H7 (cell line): ENCODE measurements around the gene METTL27. TPM values are rescaled to one million over a fixed set of nuclear protein-coding genes. Genes with fewer than 3 reads are reported as not detected.
"Not testable (repeated sequence)": the region's sequence is repeated elsewhere in the genome, so short reads cannot be mapped to it uniquely, and the experiment has no call there.

Experiments
- DNase-seq: peaks from one replicate; pipeline ENCODE4 v3.0.0; 2012
- H3K27me3 ChIP-seq: 2 replicates; pipeline ENCODE4 v1.6.0; 2011; ENCODE audit warnings: mild to moderate bottlenecking, low read length; ENCODE audit not compliant: control insufficient read depth, insufficient read depth
- H3K36me3 ChIP-seq: replicated peaks from 2 replicates; pipeline ENCODE4 v1.5.1; 2011; ENCODE audit warnings: low read length; ENCODE audit not compliant: control insufficient read depth, insufficient read depth
- H3K4me3 ChIP-seq: 2 replicates; pipeline ENCODE4 v1.5.1; 2011; ENCODE audit warnings: low read depth, mild to moderate bottlenecking, control low read depth, low read length, moderate library complexity; ENCODE audit not compliant: insufficient read depth
- total RNA-seq: library from RNA; depleted of rRNA; stranded (reverse); fragments of >200 nt; shearing (Covaris generic); gene quantifications from 2 replicates; pipeline ENCODE4 v1.2.3, GENCODE V29; 2014; rRNA removed

METTL27 gene, protein sequence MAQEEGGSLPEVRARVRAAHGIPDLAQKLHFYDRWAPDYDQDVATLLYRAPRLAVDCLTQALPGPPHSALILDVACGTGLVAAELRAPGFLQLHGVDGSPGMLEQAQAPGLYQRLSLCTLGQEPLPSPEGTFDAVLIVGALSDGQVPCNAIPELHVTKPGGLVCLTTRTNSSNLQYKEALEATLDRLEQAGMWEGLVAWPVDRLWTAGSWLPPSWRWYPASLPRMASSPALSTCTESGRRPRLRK
- total RNA-seq: 1.9 and 7.4 TPM in 2 replicates

DNA sequence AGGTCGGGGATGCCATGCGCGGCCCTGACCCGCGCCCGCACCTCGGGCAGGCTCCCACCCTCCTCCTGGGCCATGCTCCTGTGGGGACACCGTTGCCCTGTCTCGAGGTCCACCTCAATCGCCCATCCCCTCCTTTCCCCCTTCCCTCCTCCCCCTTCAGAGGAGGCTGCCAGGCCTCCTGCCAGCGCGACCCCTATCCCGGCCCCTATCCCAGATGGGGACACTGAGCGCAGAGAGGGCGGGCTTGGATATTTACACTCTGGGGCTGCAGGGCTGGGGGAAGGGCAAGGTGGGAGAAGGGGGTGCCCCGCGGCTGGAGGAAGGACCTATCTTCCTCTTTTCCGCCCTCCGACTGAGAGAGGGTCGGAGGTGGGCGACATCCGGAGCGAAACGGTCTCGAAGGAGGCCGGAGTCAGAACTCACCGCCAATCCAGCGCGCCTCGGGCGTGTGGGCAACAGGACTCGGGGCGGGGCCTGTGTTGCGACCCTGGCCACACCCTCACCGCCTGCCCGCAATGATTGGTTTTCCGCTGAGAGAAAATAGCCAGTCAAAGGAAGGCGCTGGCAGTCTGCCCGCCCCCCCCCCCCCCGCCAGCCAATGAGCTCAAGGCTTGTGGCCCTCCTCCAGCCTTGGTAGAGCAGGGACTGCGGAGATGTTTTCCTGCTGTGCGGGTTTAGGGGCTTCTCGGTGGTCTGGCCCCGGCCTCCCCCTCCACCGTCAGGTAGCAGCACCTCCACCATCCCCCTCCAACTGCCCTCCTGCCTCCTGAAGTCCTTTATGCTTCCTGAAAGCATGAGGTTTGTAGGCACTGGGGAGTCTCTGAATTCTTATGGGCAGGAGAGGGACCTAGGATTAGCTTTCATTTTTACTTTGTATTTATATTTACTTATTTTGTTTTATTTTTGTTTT, at the start of gene METTL27:
Gene METTL27 (minus strand): TSS at position 450 of the 910 bp plus-strand sequence. CDS start 376 bp downstream, at position 74.
- Histone ChIP-seq H3K4me3 (peak within 1 kb of the TSS; percentile 60), H3K36me3 (no peaks in the 10 kb centered on the region; the same call in 1 of the 2 replicates), H3K27me3 (no peaks in the 10 kb centered on the region)
- DNase-seq: peak; percentile 98

DNA sequence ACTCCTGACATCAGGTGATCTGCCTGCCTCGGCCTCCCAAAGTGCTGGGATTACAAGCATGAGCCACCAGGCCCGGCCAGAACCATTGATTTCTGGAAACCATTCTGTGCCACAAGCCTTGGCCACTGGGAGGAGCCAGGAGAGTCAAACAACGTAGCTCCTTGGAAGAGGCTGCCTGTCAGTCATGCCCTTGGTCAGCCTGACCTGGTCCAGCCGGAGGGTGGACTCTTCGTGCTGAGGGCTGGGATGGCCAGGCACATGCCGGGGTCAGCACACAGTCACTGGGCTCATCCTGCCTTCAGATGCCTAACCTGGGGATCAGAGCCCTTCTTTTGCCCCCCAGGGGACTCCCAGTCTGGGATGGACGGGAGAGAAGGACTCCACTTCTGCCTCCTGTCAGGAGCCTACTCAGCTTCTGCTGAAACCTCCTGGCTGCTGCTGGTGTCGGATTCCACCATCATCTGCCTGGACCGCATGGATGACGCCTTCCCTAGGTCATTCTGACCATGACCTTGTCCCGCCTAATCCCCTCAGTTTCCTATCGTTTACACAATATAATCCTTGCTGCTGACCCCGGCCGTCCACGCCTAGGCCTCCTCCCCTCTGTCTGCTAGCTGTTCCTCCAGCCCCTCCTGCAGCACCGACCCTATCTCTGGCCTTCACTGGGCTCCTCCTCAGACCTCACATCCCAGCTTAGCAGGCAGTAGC, 49.0 kb upstream of the METTL27 start:
- Histone ChIP-seq H3K27me3 (no peaks in the 10 kb centered on the region), H3K36me3 (no peaks in the 10 kb centered on the region), H3K4me3 (no peak overlapping the region)
- peak; percentile 70 for DNase-seq

DNA sequence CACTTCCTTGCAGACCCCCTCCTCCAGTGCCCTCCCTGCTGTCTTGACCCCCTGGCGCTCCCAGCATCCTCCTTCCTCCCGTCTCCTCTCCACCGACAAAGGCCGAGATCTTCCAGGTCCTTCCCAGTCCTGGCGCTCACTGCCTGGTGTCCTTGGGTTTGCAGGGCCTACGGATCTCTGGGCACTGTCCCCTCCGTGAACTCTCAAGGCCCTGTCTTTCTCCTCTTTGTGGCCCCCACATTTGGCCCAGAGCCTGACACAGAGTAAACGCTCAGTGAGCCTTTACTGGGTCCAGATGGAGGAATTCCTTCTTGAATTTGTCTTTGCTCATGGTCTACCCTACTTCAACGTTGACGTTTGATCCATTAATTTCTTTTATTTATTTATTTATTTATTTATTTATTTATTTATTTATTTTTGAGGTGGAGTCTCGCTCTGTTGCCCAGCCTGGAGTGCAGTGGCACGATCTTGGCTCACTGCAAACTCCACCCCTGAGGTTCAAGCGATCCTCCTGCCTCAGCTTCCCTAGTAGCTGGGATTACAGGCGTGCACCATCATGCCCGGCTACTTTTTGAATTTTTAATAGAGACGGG, 48.3 kb upstream of the METTL27 start:
- DNase-seq: peak; percentile 33
- Histone ChIP-seq H3K4me3 (no peak overlapping the region), H3K27me3 (no peaks in the 10 kb centered on the region), H3K36me3 (no peaks in the 10 kb centered on the region)

DNA sequence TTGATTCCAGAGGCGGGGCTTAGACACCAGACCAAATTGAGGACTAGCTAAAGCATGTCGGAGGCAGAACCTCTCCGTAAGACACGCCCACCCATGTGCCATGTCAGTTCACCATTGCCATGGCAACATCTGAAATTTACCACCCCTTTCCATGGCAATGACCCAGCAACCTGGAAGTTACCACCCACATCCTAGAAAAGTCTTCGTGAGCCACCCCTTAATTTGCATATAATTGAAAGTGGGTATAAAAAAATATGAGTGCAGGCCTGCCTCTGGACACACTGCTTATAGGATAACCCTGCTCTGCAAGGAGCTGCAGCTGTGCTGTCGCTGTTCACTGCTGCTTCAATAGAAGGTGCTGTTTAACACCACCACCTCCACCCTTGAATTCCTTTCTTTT, 46.6 kb upstream of the METTL27 start:
- DNase-seq: peak; percentile 71
- H3K4me3 ChIP-seq: no peak overlapping the region
- H3K36me3 ChIP-seq: no peaks in the 10 kb centered on the region
- H3K27me3 ChIP-seq: no peaks in the 10 kb centered on the region

DNA sequence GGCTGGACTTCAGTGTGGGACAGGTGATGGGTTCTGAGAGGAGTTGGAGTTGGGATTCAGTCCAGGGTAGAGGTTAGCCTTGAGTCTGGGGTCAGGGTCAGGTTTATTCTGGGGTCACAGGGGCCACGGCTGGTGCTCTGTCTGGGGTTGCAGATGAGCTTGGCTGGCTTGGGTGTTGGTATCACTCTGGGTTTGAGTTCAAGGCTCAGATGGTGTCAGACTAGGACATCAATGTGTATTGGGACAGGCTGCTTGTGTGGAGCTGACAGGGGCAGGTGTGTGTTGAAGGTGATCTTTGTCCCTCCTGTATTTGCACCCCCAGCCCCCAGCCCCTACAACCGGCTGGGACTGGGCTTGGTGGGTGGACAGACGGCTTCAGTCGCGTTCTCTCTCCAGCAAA, 45.4 kb upstream of the METTL27 start:
- H3K27me3 ChIP-seq: no peaks in the 10 kb centered on the region
- no peak overlapping the region for H3K4me3 ChIP-seq
- DNase-seq: peak; percentile 32
- H3K36me3 ChIP-seq: no peaks in the 10 kb centered on the region

DNA sequence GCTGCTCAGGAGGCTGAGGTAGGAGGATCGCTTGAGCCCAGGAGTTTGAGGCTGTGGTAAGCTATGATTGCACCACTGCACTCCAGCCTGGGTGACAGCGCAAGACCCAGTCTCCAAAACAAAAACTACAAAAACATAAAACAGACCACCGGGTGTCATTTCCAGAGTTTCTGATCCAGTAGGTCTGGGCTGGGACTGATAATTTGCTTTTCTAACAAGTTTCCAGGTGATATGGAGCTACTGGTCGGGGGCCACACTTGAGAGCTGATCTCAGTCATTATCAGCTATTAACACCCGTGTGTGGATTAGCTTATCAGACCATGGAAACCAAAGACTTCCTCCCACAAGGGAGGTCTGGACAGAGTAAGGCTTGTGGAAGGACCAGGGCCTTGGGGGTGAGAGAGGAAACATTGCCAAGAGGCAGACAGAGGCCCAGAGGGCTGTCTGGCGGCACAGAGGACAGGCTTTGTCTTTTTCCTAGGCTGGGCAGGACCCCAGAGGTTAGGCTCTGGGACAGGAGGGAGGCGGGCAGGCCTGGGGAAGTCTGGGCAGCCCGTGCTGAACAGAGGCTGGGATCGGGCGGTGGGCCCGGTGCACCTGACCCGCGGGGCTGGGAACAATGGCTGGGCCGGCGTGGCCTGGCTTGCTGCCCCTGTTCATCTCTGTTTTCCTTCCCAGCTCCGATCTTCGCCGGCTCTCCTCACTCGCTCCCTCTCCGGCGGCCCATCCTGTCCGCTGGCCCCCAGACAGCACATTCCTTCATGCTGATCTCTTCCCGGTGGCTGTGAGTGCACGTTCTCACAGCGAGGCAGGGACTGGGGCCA, 43.9 kb upstream of the METTL27 start:
- peak; percentile 77 for DNase-seq
- H3K36me3 ChIP-seq: no peaks in the 10 kb centered on the region
- no peaks in the 10 kb centered on the region for H3K27me3 ChIP-seq
- H3K4me3 ChIP-seq: no peak overlapping the region

DNA sequence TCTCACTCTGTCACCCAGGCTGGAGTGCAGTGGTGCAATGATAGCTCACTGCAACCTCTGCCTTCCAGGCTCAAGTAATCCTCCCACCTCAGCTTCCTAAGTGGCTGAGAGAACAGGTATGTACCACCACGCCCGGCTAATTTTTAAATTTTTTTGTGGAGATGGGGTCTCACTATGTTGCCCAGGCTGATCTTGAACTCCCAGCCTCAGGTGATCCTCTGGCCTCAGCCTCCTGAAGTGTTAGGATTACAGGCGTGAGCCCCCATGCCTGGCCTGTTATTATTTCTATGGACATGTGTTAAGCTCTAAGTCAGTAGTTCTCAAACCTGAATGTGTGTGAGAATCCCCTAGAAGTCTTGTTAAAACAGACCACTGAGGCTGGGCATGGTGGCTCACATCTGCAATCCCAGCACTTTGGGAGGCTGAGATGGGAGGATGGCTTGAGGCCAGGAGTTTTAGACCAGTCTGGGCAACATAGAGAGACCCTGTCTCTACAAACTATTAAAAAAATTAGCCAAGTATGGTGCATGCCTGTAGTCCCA, 43.2 kb upstream of the METTL27 start:
- no peaks in the 10 kb centered on the region for H3K36me3 ChIP-seq
- H3K27me3 ChIP-seq: no peaks in the 10 kb centered on the region
- DNase-seq: no peak
- H3K4me3 ChIP-seq: no peak overlapping the region

DNA sequence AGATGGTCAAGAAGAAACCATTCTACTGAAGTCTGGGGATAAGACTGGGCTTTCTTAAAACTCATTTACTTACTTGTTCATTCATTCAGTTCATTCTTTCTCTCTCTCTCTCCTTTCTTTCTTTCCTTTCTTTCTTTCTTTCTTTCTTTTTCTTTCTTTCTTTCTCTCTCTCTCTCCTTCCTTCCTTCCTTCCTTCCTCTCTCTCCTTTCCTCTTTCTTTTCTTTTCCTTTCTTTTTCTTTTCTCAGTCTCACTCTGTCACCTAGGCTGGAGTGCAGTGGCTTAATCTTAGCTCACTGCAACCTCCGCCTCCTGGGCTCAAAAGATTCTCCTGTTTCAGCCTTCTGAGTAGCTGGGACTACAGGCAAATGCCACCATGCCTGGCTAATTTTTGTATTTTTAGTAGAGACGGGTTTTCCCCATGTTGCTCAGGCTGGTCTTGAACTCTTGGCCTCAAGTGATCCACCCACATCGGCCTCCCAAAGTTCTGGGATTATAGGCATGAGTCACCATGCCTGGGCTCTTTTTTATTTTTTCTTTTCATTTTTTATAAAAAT, 42.6 kb upstream of the METTL27 start:
- DNase-seq, H3K27me3 ChIP-seq: not testable (repeated sequence)

DNA sequence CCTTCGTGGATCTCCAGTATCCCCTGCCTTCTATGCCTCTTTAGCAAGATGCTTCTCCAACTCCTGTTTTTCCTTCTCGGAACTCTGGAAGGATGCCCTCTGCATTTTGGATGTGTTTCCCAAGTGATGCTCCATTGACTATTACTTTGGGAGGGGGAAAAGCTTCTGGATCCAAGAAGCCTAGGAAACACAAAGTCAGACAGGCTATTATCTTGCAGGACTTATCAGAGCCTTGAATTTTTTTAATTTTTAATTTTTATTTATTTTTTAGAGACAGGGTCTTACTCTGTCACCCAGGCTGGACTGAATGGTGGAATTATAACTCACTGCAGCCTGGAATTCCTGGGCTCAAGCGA, 39.7 kb upstream of the METTL27 start:
- Histone ChIP-seq H3K36me3 (no peaks in the 10 kb centered on the region), H3K4me3 (no peak overlapping the region), H3K27me3 (no peaks in the 10 kb centered on the region)
- DNase-seq: no peak

More for the DNA sequence above, 42.6 kb upstream of the METTL27 start:
- not testable (repeated sequence) for H3K36me3 ChIP-seq, H3K4me3 ChIP-seq

DNA sequence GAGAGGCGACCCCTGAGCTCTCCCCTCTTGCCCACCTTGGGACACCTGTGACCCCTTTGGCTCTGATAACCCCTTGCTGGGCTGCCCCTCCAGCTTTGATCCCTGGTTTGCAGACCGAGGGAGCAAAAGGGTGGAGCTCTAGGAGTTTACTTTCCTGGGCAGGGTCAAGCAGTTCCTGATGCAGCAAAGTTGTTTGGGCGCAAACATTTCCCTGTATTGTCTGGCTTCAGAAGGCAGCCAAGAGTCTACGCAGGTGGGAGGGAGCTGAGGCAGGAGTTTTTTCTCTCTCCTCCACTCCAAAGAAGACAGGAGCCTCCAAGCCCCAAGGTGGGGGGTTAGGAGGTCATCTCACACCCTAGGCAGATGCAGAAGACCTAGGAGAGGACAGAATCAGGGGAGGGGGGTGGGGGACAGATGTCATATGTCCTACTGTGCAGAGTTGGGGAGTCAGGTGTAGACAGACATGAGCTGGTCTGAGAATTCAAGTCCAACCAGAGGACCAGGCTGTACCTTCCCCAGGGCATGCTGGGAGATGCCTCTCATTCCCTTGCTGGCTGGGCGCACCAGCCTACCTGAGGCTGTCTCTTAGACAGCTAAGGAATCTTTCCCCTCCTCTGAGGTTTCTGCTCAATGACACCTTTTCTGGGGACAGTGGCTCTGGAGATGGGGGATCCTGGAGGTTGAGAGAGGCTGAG, 39.2 kb upstream of the METTL27 start:
- DNase-seq: no peak
- Histone ChIP-seq H3K4me3 (no peak overlapping the region), H3K27me3 (no peaks in the 10 kb centered on the region), H3K36me3 (no peaks in the 10 kb centered on the region)

DNA sequence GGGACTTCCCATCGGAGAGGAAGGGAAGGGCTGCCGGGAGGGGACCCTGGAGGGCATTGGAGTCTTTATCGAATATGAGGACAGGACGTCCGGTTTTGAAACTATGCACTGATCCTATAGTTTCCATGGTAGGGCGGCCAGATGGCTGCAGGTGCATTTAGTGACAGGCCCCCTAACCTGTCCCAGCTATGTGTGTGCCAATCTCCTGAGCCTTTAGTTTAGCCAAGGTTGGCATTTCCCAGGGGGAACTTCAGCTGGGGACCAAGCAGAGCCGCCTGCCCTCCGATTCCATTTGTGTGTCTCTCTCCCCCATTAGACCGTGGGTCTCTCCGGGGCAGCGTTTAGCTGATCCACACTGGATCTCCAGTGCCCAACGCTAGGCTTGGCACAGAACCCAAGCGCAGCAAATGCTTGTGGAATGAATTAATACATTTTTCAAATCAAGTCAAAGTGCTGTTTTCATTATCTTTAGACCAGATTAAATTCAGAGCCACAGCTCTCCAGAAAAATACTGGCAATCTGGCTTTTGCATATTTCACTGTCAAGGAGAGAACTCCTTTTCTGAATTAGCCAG, 38.5 kb upstream of the METTL27 start:
- Histone ChIP-seq H3K4me3 (no peak overlapping the region), H3K27me3 (no peaks in the 10 kb centered on the region), H3K36me3 (no peaks in the 10 kb centered on the region)
- no peak for DNase-seq

DNA sequence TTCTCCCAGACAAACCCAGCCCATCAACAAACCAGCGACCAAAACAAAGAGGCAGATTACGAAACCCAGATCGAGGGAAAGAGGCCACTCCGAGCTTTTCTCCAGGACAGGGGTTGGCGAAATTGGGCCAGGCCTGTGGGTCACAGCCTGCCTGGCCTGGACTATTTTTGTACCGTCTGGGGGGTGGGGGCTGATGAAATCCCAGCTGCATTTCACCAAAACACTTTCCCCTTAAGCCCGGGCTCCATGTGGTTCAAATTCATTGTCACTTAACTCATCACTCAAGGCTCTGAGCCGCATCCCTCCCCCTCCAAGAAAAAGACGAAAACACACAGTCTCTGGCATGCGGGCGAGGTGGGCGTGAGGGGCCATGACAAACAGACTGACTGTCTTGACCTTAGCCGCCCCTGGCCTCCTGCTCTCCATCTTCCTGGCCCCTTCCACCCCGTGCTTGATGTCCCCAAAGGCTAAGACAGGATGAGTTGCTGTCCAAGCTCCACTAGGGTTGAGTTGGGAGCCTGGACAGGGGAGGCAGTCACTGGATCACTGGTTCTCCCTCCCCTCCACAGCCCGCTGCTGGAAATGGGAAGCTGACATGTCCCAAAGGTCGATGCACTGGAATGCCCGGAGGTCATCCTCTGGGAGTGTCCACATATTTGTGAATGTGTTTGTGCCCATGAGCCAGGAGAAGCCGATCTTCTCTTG, 37.8 kb upstream of the METTL27 start:
- Histone ChIP-seq H3K27me3 (no peaks in the 10 kb centered on the region), H3K4me3 (no peak overlapping the region), H3K36me3 (no peaks in the 10 kb centered on the region)
- no peak for DNase-seq
